ENCODE data around the gene SRPK2.
"Not testable (repeated sequence)": the region's sequence is repeated elsewhere in the genome, so short reads cannot be mapped to it uniquely, and the experiment has no call there.

SRPK2 gene

DNA sequence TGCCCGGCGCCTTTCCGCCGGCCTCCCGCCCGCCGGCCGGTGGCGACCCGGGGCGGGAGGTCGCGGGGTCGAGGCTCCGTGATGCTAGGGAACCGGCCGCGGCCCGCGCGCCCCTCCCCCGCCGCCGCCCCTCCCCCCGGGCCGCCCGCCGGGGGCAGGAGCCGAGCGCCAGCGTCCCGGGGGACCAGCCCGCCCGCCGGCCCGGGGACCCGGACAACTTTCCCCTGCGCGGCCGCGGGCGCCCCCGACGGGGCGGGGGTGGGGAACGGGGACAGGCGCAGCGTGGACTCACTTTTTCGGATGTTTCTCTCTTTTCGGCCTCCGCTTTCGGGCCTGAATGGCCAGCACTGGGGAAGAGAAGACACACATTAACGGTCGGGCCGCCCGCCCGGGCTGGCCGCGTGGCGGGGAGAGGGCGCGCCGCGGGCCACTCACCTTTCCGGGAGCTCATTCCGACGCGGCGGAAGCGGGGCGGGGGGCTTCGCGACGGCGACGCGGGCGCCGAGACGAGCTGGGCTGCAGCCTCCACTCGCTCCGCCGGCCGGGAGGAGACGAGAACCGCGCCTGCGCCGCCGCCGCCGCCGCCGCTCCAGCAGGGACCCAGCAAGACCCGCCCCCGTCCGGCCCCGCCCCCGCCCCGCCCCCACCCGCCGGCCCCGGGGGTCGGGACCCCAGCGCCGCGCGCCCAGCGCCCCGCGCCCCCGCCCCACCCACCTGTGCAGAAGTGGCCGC is at the start of gene SRPK2:
TSS of gene SRPK2 (minus strand) at position 566 of the 732 bp plus-strand sequence.
- DNase-seq (ENCODE audit: low spot score): peak; percentile 73

DNA sequence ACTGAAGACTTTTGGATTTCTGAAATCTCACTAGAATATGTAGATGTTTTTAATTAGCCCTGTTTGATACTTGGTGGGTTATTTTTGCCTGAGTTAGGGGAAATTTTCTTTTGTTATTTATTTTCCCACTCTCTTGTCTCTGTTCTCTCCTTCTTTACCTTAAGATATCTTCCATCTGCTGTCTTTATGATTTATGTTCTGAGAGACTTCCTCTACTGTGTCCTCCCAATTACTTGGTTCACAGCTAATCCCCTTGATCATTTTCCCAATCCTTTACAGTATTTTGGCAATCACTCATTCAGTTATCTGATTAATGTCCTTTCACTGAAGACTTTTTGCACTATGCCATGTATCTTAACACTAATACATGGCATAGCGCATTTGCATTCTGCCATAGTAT is 49.5 kb upstream of the SRPK2 start:
- DNase-seq (ENCODE audit: low spot score): no peak

- not testable (repeated sequence) for DNase-seq (ENCODE audit: low spot score)
Observed at GRCh38 chr7:105437356-105437755, 48.6 kb upstream of the SRPK2 start.

GRCh38 chr7:105429746-105430612 is 41.3 kb upstream of the SRPK2 start:
- DNase-seq (ENCODE audit: low spot score): peak; percentile 58

DNA sequence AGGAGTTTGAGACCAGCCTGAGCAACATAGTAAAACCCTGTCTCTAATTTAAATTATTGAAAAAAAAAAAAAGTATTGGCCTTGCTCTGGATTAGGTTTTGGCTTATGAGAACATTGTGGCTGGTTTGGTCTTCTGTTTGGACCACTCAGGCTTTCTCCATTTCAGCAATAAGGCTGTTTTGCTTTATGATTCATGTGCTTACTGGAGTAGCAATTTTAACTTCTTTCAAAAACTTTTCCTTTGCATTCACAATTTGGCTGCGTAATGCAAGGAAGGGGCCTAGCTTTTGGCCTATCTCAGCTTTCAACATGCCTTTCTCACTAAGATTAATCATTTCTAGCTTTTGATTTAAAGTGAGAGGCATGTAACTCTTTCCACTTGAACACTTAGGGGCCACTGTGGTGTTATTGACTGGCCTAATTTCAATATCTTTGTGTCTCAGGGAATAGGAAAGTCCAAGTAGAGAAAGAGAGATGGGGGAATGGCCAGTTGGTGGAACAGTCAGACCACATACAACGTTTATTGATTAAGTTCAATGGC is 38.0 kb upstream of the SRPK2 start:
- DNase-seq (ENCODE audit: low spot score): no peak

GRCh38 chr7:105423987-105424386 is 35.3 kb upstream of the SRPK2 start:
- DNase-seq (ENCODE audit: low spot score): no peak

GRCh38 chr7:105413887-105414437 is 25.2 kb upstream of the SRPK2 start:
- no peak for DNase-seq (ENCODE audit: low spot score)

DNA sequence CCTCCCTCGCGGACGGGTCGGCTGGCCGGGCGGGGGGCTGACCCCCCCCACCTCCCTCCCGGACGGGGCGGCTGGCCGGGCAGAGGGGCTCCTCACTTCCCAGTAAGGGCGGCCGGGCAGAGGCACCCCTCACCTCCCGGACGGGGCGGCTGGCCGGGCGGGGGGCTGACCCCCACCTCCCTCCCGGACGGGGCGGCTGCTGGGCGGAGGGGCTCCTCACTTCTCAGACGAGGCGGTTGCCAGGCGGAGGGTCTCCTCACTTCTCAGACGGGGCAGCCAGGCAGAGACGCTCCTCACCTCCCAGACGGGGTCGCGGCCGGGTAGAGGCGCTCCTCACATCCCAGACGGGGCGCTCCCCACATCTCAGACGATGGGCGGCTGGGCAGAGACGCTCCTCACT is 22.1 kb upstream of the SRPK2 start:
- DNase-seq (ENCODE audit: low spot score): not testable (repeated sequence)

DNA sequence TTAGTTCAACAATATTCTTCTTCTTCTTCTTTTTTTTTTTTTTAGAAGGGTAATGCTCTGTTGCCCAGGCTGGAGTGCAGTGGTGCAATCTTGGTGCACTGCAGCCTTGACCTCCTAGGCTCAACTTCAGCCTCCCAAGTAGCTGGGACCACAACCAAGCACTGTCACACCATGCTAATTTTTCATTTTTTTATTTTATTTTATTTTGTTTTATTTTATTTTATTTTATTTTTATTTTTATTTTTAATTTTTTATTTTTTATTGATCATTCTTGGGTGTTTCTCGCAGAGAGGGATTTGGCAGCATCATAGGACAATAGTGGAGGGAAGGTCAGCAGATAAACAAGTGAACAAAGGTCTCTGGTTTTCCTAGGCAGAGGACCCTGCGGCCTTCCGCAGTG is 21.1 kb upstream of the SRPK2 start:
- not testable (repeated sequence) for DNase-seq (ENCODE audit: low spot score)

GRCh38 chr7:105408791-105409410 is 20.2 kb upstream of the SRPK2 start:
- no peak for DNase-seq (ENCODE audit: low spot score)

- no peak for DNase-seq (ENCODE audit: low spot score)
Observed at GRCh38 chr7:105403128-105403527, 14.4 kb upstream of the SRPK2 start.

- no peak for DNase-seq (ENCODE audit: low spot score)
Observed at GRCh38 chr7:105402221-105403095, 13.7 kb upstream of the SRPK2 start.

- no peak for DNase-seq (ENCODE audit: low spot score)
Observed at GRCh38 chr7:105399043-105399725, 10.5 kb upstream of the SRPK2 start.

DNA sequence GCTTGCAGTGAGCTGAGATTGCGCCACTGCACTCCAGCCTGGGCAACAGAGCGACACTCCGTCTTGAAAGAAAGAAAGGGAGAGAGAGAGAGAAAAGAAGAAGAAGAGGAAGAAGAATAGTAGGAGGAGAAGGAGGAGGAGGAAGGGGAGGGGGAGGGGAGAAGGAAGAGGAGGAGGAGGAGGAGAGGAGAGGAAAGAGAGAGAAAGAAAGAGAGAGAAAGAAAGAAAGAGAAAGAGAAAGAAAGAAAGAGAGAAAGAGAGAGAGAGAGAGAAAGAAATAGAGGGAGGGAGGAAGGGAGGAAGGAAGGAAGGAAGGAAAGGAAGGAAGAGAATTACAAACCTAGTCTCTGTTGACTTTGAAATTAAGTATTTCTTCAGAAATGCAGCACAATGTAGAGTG is 7.8 kb upstream of the SRPK2 start:
- no peak for DNase-seq (ENCODE audit: low spot score)

DNA sequence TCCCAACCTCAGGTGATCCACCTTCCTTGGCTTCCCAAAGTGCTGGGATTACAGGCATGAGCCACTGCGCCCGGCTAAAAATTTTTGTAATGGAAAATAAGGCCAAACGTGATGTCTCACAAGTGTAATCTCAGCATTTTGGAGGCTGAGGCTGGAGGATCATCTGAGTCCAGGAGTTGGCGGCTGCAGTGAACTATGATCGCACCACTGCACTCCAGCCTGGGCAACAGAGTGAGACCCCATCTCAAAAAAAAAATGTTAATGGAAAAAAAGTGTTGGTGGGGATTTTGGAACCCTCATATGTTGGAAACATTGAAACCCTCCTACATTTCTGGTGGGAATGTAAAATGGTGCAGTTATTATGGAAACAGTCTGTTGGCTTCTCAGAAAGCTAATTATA is 2.7 kb upstream of the SRPK2 start:
- no peak for DNase-seq (ENCODE audit: low spot score)

DNA sequence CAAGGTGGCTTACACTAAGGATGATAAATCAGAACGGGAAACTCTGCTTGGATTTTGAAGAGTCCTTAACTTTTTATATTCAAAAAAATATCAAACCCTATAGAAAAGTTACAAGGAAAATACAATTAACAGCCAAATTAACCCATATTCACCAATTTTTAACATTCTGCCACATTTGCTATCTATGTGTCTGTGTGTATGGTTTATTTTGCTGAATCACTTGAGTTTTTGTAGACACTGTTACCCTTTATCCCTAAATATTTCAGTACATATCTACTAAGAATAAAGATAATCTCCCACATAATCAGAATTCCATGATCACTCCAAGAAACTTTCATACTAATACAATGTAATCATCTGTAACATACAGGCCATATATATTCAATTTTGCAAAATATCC is 1.2 kb upstream of the SRPK2 start:
- no peak for DNase-seq (ENCODE audit: low spot score)

DNA sequence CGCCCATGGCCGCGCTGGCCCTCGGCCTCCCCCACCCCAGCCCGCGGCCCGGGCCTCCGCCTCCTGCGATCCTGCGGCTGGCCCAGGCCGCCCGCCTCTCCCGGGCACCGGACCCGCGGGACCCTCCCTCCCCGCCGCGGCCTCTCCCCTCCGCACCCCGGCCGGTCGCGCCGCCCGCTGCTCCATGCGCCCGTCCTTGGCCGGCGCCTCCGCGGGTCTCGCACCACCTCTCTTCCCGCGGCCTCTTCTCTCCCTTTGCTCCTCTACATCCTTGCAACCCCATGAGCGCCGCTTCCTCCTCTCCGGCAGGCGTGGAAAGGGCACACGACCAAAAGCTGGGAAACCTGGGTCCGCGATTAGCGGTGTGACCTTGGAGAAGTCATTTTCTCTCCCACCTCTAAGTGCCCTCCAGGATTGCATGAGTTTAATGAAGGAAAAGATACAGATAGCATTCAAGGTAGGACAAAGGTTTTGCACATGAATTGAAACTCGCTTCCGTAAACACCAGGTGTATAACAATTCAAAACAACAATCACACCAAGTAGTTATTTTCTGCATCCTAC is 448 bp upstream of the SRPK2 start:
- no peak for DNase-seq (ENCODE audit: low spot score)

DNA sequence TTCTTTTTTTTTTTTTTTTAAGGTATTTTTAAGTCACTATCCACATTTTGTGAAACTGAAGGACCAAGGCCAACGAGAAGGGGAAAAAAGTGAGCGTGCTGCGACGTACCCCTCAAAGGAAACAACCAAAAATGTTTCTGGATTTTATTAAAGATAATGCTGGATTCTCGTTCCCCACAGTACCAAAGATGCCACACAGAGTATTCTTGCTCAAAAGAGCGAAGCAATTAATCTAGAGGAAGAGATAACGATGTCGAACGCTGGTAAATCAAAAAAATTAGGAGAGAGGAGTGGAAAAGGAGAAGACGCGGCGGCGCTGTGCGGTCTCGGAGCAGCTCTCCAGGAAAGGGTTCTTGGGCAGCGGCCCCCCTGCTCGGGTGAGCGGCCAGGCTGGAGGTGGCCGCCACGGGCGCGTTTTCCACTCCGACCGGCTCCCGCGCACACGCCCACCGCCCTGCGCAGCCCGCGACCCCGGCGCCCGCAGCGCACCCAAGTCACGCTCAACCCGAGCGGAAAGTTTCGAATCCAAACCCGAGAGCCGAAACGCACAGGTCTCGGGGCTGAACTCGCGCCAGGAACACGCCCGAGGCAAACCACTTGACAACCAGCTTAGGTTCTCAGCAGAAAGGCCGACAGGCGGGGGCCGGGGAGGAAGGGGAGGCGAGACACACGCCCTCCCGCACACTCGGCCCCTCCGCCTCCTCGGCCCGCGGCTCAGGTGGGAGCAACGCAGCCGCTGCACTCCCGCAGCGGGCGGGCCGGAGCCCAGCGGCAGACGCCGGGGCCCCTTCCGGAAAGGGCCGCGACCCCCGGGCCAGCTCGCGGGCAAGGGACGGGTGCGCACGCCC is 989 bp downstream of the SRPK2 start:
- DNase-seq (ENCODE audit: low spot score): peak; percentile 48

- no peak for DNase-seq (ENCODE audit: low spot score)
Observed at GRCh38 chr7:105377903-105378302, 10.8 kb downstream of the SRPK2 start.
